ENCODE data around the gene RAPH1. TPM values are rescaled to one million over a fixed set of nuclear protein-coding genes. Genes with fewer than 3 reads are reported as not detected.

The RAPH1 gene
- total and polyA plus RNA-seq, 9 of the 15 experiments (the other 6 are each of a cell fraction or from before 2014, with no cell fraction given), result 0.07 to 0.71 (median 0.27) TPM

DNA sequence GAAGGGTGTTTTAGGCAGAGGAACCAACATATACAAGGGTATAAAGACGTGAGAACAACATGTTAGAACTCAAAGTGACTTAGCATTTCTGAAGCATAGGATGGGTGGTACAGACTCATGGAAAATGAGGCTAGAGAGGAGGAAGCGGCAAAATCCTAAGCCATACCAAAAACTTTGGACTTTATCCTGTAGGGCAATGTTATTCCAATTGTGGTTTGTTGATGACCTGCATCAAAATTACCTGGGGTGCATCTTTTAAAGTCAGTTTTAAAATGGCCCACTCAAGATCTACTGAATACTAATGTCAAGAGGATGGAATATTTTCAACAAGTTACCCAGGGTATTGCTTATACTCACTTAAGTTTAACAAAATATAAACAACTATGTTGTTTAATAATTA lies 34.8 kb downstream of the RAPH1 start:
- intact Hi-C loops (cut with micrococcal nuclease), result no loop called here
- in situ Hi-C loops (cut with MboI), result no loop called here
- H3K4me1 ChIP-seq (replicated peaks in 1 of 2; ENCODE audit: control insufficient read depth in 2 of 2, insufficient read depth in 2 of 2, low read length in 2 of 2), result no peaks in the 10 kb centered on the region
- 13% methylated on average over 2 of the region's 2 CpGs for WGBS (ENCODE audit: insufficient coverage, low coverage, missing lambda C conversion rate)
- H3K4me2 ChIP-seq (ENCODE audit: insufficient read depth, low read length), result no peak overlapping the region
- no peaks in the 10 kb centered on the region for H3K79me2 ChIP-seq (ENCODE audit: control insufficient read depth, insufficient read depth, low read length)
- no peaks in the 10 kb centered on the region for H3K27me3 ChIP-seq (ENCODE audit: control insufficient read depth in 2 of 2, insufficient read depth in 2 of 2, low read length in 2 of 2)
- ATAC-seq (no peak), DNase-seq (ENCODE audit: extremely low read depth in 1 of 4, low spot score in 3 of 4) (no peak), FAIRE-seq (no peak)
- H3K9me1 ChIP-seq (ENCODE audit: control insufficient read depth, insufficient read depth, low read length), result no peaks in the 10 kb centered on the region
- no TSS peak for BruUV-seq (replicated peaks)
- no peak overlapping the region for H3K9ac ChIP-seq (ENCODE audit: insufficient read depth in 1 of 2, low read depth in 2 of 2, low read length in 2 of 2)
- no peaks in the 10 kb centered on the region for H3K36me3 ChIP-seq (ENCODE audit: control insufficient read depth, insufficient read depth, low read length)
- no peaks in the 10 kb centered on the region for H3K9me3 ChIP-seq (replicated peaks; ENCODE audit: control insufficient read depth, insufficient read depth, low read depth, low read length)
- H3K4me3 ChIP-seq, result no peak overlapping the region
- no peak overlapping the region for H2AFZ ChIP-seq (ENCODE audit: low read depth, low read length)
- CTCF ChIA-PET (ENCODE audit: low intra/inter-chr PET ratio), result no interaction called here
- no peaks in the 10 kb centered on the region for H4K20me1 ChIP-seq (replicated peaks; ENCODE audit: control insufficient read depth, insufficient read depth, low read length)
- H3K27ac ChIP-seq (ENCODE audit: extremely low read depth, low read depth, low read length), result no peak overlapping the region
- POLR2A ChIA-PET, result no interaction called here
- TF ChIP-seq, protein P1, sequence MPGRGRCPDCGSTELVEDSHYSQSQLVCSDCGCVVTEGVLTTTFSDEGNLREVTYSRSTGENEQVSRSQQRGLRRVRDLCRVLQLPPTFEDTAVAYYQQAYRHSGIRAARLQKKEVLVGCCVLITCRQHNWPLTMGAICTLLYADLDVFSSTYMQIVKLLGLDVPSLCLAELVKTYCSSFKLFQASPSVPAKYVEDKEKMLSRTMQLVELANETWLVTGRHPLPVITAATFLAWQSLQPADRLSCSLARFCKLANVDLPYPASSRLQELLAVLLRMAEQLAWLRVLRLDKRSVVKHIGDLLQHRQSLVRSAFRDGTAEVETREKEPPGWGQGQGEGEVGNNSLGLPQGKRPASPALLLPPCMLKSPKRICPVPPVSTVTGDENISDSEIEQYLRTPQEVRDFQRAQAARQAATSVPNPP (IDR thresholded peaks at IDR 0.05; ENCODE audit: borderline replicate concordance, insufficient read depth, insufficient read length), result no peak
- no peak for TF ChIP-seq SMC3 (conservative IDR thresholded peaks at IDR 0.05; ENCODE audit: insufficient read depth, low read depth, low read length)
- TF ChIP-seq PCBP1 (IDR thresholded peaks at IDR 0.05; ENCODE audit: low read depth, low read length, poor library complexity, severe bottlenecking), result no peak
- TF ChIP-seq RFX7 (CRISPR knock-in tag; IDR thresholded peaks at IDR 0.05), result no peak
- no peak for TF ChIP-seq ZBTB1 (CRISPR knock-in tag; IDR thresholded peaks at IDR 0.05; ENCODE audit: borderline replicate concordance, low read depth)
- no peak for TF ChIP-seq ZNF184 (CRISPR knock-in tag; IDR thresholded peaks at IDR 0.05)
- no peak for TF ChIP-seq HIVEP1 (CRISPR knock-in tag; IDR thresholded peaks at IDR 0.05)
- no peak for TF ChIP-seq HMG20B (CRISPR knock-in tag; IDR thresholded peaks at IDR 0.05)
- TF ChIP-seq, protein P2, sequence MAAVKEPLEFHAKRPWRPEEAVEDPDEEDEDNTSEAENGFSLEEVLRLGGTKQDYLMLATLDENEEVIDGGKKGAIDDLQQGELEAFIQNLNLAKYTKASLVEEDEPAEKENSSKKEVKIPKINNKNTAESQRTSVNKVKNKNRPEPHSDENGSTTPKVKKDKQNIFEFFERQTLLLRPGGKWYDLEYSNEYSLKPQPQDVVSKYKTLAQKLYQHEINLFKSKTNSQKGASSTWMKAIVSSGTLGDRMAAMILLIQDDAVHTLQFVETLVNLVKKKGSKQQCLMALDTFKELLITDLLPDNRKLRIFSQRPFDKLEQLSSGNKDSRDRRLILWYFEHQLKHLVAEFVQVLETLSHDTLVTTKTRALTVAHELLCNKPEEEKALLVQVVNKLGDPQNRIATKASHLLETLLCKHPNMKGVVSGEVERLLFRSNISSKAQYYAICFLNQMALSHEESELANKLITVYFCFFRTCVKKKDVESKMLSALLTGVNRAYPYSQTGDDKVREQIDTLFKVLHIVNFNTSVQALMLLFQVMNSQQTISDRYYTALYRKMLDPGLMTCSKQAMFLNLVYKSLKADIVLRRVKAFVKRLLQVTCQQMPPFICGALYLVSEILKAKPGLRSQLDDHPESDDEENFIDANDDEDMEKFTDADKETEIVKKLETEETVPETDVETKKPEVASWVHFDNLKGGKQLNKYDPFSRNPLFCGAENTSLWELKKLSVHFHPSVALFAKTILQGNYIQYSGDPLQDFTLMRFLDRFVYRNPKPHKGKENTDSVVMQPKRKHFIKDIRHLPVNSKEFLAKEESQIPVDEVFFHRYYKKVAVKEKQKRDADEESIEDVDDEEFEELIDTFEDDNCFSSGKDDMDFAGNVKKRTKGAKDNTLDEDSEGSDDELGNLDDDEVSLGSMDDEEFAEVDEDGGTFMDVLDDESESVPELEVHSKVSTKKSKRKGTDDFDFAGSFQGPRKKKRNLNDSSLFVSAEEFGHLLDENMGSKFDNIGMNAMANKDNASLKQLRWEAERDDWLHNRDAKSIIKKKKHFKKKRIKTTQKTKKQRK (IDR thresholded peaks at IDR 0.05; ENCODE audit: borderline replicate concordance, low read depth, low read length), result no peak
- TF ChIP-seq, protein P3, sequence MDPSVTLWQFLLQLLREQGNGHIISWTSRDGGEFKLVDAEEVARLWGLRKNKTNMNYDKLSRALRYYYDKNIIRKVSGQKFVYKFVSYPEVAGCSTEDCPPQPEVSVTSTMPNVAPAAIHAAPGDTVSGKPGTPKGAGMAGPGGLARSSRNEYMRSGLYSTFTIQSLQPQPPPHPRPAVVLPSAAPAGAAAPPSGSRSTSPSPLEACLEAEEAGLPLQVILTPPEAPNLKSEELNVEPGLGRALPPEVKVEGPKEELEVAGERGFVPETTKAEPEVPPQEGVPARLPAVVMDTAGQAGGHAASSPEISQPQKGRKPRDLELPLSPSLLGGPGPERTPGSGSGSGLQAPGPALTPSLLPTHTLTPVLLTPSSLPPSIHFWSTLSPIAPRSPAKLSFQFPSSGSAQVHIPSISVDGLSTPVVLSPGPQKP (CRISPR knock-in tag; IDR thresholded peaks at IDR 0.05), result no peak
- no peak for TF ChIP-seq TEAD4 (IDR thresholded peaks at IDR 0.05; ENCODE audit: low read length)
- TF ChIP-seq TEAD4 (CRISPR knock-in tag; IDR thresholded peaks at IDR 0.05; ENCODE audit: borderline replicate concordance), result no peak
- TF ChIP-seq, protein P4, sequence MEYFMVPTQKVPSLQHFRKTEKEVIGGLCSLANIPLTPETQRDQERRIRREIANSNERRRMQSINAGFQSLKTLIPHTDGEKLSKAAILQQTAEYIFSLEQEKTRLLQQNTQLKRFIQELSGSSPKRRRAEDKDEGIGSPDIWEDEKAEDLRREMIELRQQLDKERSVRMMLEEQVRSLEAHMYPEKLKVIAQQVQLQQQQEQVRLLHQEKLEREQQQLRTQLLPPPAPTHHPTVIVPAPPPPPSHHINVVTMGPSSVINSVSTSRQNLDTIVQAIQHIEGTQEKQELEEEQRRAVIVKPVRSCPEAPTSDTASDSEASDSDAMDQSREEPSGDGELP (CRISPR knock-in tag; IDR thresholded peaks at IDR 0.05; ENCODE audit: borderline replicate concordance), result no peak
- TF ChIP-seq, protein P5, sequence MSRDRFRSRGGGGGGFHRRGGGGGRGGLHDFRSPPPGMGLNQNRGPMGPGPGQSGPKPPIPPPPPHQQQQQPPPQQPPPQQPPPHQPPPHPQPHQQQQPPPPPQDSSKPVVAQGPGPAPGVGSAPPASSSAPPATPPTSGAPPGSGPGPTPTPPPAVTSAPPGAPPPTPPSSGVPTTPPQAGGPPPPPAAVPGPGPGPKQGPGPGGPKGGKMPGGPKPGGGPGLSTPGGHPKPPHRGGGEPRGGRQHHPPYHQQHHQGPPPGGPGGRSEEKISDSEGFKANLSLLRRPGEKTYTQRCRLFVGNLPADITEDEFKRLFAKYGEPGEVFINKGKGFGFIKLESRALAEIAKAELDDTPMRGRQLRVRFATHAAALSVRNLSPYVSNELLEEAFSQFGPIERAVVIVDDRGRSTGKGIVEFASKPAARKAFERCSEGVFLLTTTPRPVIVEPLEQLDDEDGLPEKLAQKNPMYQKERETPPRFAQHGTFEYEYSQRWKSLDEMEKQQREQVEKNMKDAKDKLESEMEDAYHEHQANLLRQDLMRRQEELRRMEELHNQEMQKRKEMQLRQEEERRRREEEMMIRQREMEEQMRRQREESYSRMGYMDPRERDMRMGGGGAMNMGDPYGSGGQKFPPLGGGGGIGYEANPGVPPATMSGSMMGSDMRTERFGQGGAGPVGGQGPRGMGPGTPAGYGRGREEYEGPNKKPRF (IDR thresholded peaks at IDR 0.05; ENCODE audit: low read depth, low read length), result no peak

Measured in K562 (cell line).